Stomach (tissue), 4 donors: ENCODE measurements around the gene FBXW8.
A peak's percentile ranks its signal among the peaks of the same experiment; 100 is the strongest.

Experiments used
- CTCF ChIP-seq, 7 experiments: fragments of 450-650 bp in 4 of 7; fragments of 200-600 bp in 3 of 7; sonication (generic) in 3 of 7; IDR thresholded peaks; one replicate each; pipeline ENCODE4 v1.5.1; 2016 to 2019; ENCODE audit warnings: antibody characterized with exemption in 7 of 7, control low read depth in 2 of 7, mild to moderate bottlenecking in 1 of 7
- EP300 ChIP-seq: sonication (generic); formaldehyde crosslinking; IDR thresholded peaks from one replicate; pipeline ENCODE4 v1.6.1; 2017; ENCODE audit warnings: antibody characterized with exemption
- POLR2AphosphoS5 ChIP-seq, 3 donors: sonication (generic); formaldehyde crosslinking; IDR thresholded peaks; one replicate each; pipeline ENCODE4 v1.6.1; 2016; ENCODE audit warnings: antibody characterized with exemption in 3 of 3

DNA sequence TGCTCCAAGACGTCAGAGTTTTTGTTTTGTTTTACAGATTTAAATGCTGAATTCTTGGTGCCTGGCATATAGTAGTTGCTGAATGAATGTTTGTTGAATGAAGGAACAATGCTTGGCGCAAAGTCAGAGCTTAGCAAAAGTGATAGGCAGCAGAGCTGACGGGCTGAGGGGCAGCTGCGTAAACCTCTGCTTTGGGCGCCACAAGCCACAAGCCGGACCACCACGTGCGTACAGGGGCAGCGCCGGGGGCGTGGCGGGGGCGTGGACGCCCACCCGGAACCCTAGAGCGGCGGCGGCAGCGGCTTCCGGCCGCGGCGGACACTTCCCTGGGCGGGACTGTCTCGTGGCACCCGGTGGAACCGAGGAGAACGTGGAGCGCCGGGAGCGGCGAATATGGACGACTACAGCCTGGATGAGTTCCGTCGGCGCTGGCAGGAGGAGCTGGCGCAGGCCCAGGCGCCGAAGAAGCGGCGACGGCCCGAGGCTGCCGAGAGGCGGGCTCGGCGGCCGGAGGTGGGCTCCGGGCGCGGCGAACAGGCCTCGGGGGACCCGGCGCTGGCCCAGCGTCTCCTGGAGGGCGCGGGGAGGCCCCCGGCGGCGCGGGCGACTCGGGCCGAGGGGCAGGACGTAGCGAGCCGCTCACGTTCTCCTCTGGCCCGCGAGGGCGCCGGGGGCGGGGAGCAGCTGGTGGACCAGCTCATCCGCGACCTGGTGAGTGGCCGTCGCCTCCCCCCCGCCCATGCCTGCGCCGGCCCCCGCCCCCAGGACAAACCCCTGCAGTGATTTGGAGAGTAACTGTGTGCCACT is at the start of gene FBXW8:
- no peak for TF ChIP-seq EP300
- TF ChIP-seq CTCF (IDR thresholded peaks at IDR 0.05): no peak
- TF ChIP-seq POLR2AphosphoS5 (IDR thresholded peaks at IDR 0.05): peak; percentile 15 to 74 (median 22)
